Epithelial cell of esophagus (primary cell): ENCODE data around the gene GAS2L2.

Experiments used
- DNase-seq: peaks from one replicate; pipeline ENCODE4 v3.0.0; 2010; ENCODE audit warnings: low read depth
- H3K4me3 ChIP-seq: 2 replicates; pipeline ENCODE4 v1.5.1; 2011; ENCODE audit warnings: mild to moderate bottlenecking, low read length, control low read depth
- CTCF ChIP-seq: IDR thresholded peaks from 2 replicates; pipeline ENCODE4 v1.5.1; 2011; ENCODE audit warnings: low read depth, mild to moderate bottlenecking, low read length, control low read depth, inconsistent platforms; ENCODE audit not compliant: insufficient read depth; ENCODE audit errors: missing control alignments

The GAS2L2 gene

DNA sequence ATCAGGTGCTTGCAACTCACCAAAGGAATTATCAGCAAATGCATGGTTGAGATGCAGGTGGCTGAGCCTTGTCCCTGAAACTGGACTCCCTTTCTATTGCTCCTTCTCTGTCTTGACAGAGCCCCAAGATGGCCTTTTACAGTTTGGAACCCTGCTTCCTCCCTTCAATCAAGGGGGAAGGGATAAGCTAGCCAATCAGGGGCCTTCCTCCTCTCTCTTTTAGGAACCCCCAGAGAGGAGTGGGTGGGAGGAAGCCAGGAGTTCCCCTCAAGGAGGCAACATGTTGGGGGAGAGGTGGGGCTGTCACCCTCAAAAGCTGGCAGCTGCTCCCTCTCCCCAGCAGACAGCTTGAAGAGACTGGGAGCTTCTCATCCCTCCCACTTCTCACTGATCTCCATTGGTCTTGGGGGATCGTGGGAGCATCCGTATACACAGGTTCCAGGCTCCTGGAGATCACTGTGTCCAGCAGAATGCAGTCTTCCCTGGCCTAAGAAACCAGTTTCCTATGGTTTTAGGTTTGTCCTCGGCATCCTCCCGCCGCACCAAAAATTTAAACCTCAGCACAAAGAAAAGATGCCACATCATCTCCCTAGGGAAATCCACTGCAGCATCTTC, 14.4 kb downstream of the GAS2L2 start:
- no peak for TF ChIP-seq CTCF
- no peak overlapping the region for H3K4me3 ChIP-seq
- no peak for DNase-seq

DNA sequence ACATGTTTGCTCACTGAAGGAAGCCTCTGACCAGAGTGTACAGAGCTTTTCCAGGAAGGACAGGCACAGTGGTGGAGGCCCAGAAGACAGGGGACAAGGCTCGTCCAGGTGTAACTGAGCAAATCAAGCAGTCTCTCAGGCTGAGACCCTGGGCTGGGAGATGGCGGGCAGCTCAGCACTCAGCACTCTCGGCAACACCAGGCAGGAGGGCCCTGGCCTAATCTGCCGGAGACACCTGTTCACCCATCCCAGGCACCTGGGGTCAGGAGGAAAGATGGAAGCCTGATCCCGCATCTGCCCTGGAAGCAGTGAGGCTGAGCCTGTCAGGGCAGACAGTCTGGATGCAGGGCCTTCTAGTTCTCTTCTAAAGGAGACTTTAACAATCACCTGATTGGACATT, 16.8 kb downstream of the GAS2L2 start:
- TF ChIP-seq CTCF: no peak
- H3K4me3 ChIP-seq: no peak overlapping the region
- no peak for DNase-seq

DNA sequence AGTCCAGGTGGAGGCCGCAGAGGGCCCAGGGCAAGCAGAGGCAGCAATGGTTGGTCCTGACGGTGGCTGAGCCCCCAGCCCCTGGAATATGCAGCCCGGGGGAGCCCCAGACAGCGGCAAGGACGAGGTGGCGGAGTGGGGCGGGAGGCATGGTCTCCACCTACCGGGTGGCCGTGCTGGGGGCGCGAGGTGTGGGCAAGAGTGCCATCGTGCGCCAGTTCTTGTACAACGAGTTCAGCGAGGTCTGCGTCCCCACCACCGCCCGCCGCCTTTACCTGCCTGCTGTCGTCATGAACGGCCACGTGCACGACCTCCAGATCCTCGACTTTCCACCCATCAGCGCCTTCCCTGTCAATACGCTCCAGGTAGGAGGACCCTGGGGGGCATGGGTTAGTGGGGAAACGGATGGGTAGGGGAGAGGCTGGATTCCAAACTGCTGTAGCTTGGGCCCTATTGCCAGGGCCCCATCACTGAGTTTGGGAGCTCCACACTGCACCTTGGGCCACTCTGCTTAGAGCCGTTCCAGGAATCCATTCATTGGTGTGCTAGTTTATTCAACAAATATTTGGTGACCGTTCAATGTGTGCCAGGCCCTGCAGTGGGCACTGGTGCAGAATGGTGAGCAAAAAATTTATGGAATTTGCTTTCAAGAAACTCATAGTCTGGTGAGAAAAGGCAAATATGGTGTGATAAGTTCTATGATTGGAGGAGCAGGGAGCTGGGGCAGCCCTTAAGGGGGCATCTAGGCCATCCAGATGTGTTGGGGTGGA, 17.8 kb downstream of the GAS2L2 start:
- no peak overlapping the region for H3K4me3 ChIP-seq
- no peak for DNase-seq

DNA sequence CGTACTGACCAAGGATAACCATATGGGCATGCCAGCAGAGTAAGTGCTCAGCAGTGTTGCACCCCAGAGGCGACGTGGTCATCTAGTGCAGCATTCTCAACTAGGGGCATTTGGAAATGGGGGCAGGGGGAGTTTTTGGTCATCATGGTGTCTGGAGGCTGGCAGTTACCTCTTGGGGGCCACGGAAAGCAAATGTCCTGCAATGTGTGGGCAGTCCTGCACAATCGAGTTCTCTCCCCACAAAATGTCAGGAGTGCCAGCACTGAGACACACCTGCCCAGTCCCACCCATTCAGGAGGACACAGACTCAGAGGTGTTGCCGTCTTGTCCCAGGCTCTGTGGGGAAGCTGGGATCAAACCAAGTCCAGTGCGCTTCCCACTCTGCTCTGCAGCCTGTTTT, 18.6 kb downstream of the GAS2L2 start:
- no peak overlapping the region for H3K4me3 ChIP-seq
- no peak for DNase-seq
- TF ChIP-seq CTCF: no peak

More for the DNA sequence above, 17.8 kb downstream of the GAS2L2 start:
- TF ChIP-seq CTCF: no peak

- TF ChIP-seq CTCF: no peak
- DNase-seq: no peak
- H3K4me3 ChIP-seq: no peak overlapping the region
Measured at GRCh38 chr17:35733366-35733765, 19.7 kb downstream of the GAS2L2 start.

GRCh38 chr17:35732806-35733136, 20.3 kb downstream of the GAS2L2 start:
- no peak for TF ChIP-seq CTCF
- H3K4me3 ChIP-seq: no peak overlapping the region
- no peak for DNase-seq
